Measurements from ENCODE around the gene SST. TPM values are rescaled to one million over a fixed set of nuclear protein-coding genes. Genes with fewer than 3 reads are reported as not detected.

The SST gene
- total and polyA plus RNA-seq, 8 donors = 0.46 to 2.1 (median 0.65) TPM; not detected in 2

GRCh38 chr3:187665010-187665409 lies 5.2 kb downstream of the SST start:
- no peaks in the 10 kb centered on the region for H3K36me3 ChIP-seq
- TF ChIP-seq, protein P1, sequence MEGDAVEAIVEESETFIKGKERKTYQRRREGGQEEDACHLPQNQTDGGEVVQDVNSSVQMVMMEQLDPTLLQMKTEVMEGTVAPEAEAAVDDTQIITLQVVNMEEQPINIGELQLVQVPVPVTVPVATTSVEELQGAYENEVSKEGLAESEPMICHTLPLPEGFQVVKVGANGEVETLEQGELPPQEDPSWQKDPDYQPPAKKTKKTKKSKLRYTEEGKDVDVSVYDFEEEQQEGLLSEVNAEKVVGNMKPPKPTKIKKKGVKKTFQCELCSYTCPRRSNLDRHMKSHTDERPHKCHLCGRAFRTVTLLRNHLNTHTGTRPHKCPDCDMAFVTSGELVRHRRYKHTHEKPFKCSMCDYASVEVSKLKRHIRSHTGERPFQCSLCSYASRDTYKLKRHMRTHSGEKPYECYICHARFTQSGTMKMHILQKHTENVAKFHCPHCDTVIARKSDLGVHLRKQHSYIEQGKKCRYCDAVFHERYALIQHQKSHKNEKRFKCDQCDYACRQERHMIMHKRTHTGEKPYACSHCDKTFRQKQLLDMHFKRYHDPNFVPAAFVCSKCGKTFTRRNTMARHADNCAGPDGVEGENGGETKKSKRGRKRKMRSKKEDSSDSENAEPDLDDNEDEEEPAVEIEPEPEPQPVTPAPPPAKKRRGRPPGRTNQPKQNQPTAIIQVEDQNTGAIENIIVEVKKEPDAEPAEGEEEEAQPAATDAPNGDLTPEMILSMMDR (IDR thresholded peaks at IDR 0.05) = no peak
- no peak overlapping the region for H3K27ac ChIP-seq
- H3K4me1 ChIP-seq = peaks cover 0 to 7% of the 10 kb centered on the region in 2 donors
- DNase-seq = no peak
- intact Hi-C loops (cut with DNase I) = no loop called here
- no peak for ATAC-seq
- peaks cover 6 to 31% of the 10 kb centered on the region in 2 donors for H3K27me3 ChIP-seq
- no peaks in the 10 kb centered on the region for H3K9me3 ChIP-seq
- no peak overlapping the region for H3K4me3 ChIP-seq

GRCh38 chr3:187662848-187663409 lies 7.3 kb downstream of the SST start:
- H3K4me3 ChIP-seq = no peak overlapping the region
- DNase-seq (no peak), ATAC-seq (no peak)
- H3K27me3 ChIP-seq = peaks cover 0 to 16% of the 10 kb centered on the region in 2 donors
- TF ChIP-seq, protein P1 (IDR thresholded peaks at IDR 0.05) = no peak
- no peak overlapping the region for H3K27ac ChIP-seq
- H3K4me1 ChIP-seq = peaks cover 0 to 7% of the 10 kb centered on the region in 2 donors
- intact Hi-C loops (cut with DNase I) = no loop called here
- H3K9me3 ChIP-seq = no peaks in the 10 kb centered on the region
- no peaks in the 10 kb centered on the region for H3K36me3 ChIP-seq

- no peak overlapping the region for H3K27ac ChIP-seq
- H3K27me3 ChIP-seq = peaks cover 0 to 9% of the 10 kb centered on the region in 2 donors
- DNase-seq (no peak), ATAC-seq (no peak)
- TF ChIP-seq, protein P1 (IDR thresholded peaks at IDR 0.05) = no peak
- no peaks in the 10 kb centered on the region for H3K9me3 ChIP-seq
- peaks cover 0 to 7% of the 10 kb centered on the region in 2 donors for H3K4me1 ChIP-seq
- H3K36me3 ChIP-seq = no peaks in the 10 kb centered on the region
- intact Hi-C loops (cut with DNase I) = no loop called here
- H3K4me3 ChIP-seq = no peak overlapping the region
Observed at GRCh38 chr3:187661267-187661666, 8.9 kb downstream of the SST start.

DNA sequence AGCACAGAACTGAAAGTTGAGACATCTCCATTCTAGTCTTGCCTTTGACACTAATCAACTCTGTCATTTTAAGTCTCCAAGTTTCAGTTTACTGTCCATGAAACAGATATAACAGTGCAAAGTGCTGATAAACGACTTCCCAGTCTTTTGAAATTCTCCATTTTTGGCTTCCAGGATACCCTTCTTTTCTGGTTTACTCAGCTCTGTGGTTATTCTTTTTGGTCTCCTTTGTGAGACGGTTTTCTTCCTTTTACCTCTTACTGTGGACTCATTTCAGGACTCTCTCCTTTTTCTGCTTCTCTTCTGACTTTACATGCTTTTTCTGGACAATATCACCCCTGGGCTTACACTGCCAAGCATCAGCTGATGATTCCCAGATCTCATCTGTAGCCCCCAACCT lies 18.9 kb downstream of the SST start:
- no peaks in the 10 kb centered on the region for H3K36me3 ChIP-seq
- no peak overlapping the region for H3K27ac ChIP-seq
- DNase-seq = no peak
- H3K9me3 ChIP-seq = no peaks in the 10 kb centered on the region
- ATAC-seq = no peak
- H3K27me3 ChIP-seq = peaks cover 4 to 55% of the 10 kb centered on the region in 2 donors
- no peak overlapping the region for H3K4me3 ChIP-seq
- TF ChIP-seq, protein P1 (IDR thresholded peaks at IDR 0.05) = no peak
- intact Hi-C loops (cut with DNase I) = no loop called here
- H3K4me1 ChIP-seq = no peaks in the 10 kb centered on the region

GRCh38 chr3:187648177-187648576 lies 22.0 kb downstream of the SST start:
- Histone ChIP-seq H3K4me1 (no peaks in the 10 kb centered on the region), H3K27me3 (peaks cover 4 to 44% of the 10 kb centered on the region in 2 donors), H3K9me3 (no peaks in the 10 kb centered on the region), H3K4me3 (no peak overlapping the region), H3K36me3 (no peaks in the 10 kb centered on the region), H3K27ac (no peak overlapping the region)
- DNase-seq = no peak
- no peak for ATAC-seq
- intact Hi-C loops (cut with DNase I) = no loop called here
- TF ChIP-seq, protein P1 (IDR thresholded peaks at IDR 0.05) = no peak
